HAP-1 (cell line): ENCODE measurements around the gene RUNX1.

Experiments used
- DNase-seq, 2 experiments: peaks; one replicate each; pipeline ENCODE4 v3.0.0-alpha.2; 2016 to 2020; ENCODE audit warnings: low spot score in 2 of 2
- H3K27me3 ChIP-seq: fragments of 250-450 bp; sonication (Bioruptor Pico); 2 replicates; pipeline ENCODE4 v1.5.1; 2020; ENCODE audit warnings: low read depth, mild to moderate bottlenecking, moderate library complexity
- H3K36me3 ChIP-seq: fragments of 250-450 bp; sonication (Bioruptor Pico); replicated peaks from 2 replicates; pipeline ENCODE4 v1.5.1; 2020; ENCODE audit warnings: mild to moderate bottlenecking
- H3K4me1 ChIP-seq: fragments of 250-450 bp; sonication (Bioruptor Pico); 2 replicates; pipeline ENCODE4 v1.5.1; 2020; ENCODE audit warnings: mild to moderate bottlenecking
- H3K4me3 ChIP-seq: fragments of 250-450 bp; sonication (Bioruptor Pico); 2 replicates; pipeline ENCODE4 v1.5.1; 2020; ENCODE audit warnings: mild to moderate bottlenecking, moderate library complexity
- H3K9me3 ChIP-seq: fragments of 250-450 bp; sonication (Bioruptor Pico); 2 replicates; pipeline ENCODE4 v1.5.1; 2020; ENCODE audit warnings: mild to moderate bottlenecking, moderate library complexity
- in situ Hi-C: fragments of 300-500 bp; cut with MboI; formaldehyde crosslinking; loops from 3 replicates; pipeline ENCODE4 v1.14.3; 2020; ENCODE audit warnings: low sequenced_read_pairs, inconsistent platforms, mixed read lengths

Gene RUNX1

DNA sequence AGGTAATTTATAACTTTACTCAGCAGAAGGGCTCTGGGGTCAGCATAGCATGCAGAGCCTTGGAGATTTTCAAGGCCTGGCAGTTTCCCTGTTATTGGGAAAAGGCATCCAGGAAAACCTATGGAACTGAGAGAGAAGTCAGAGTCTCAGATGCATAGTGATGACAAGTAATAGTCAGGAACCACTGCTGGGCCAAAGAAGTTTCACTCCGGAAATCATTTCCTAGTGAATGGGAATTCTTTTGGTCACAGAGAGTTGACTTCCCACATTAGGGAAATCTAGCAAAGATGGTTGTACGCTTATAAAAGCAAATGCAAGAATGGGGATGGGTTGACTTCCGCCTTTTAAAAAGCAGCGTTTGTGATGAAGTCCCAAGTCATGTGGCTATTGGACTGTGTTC lies 28.4 kb upstream of the RUNX1 start:
- Histone ChIP-seq H3K27me3 (no peaks in the 10 kb centered on the region), H3K4me3 (no peak overlapping the region), H3K36me3 (no peaks in the 10 kb centered on the region), H3K4me1 (no peaks in the 10 kb centered on the region), H3K9me3 (no peaks in the 10 kb centered on the region)
- in situ Hi-C loops: no loop called here
- DNase-seq: no peak

DNA sequence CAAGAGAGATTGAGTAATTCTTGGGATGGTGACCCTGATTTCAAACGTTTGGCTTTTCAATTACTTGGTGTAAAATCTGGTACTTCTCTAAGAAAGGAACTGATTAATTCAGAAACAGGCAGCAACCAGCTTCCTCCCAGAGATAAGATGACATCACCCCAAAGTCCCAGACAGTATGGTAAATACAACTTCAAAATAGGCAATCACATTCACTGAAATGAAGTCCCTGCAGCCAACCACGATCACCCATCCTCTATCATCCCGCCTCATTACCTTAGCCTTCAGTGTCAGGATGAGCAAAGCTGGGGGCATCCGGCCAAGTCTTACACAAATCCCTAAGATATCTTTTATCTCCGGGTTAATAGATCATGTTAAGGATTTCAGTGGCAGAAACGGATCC lies 26.4 kb upstream of the RUNX1 start:
- H3K4me3 ChIP-seq: no peak overlapping the region
- no peaks in the 10 kb centered on the region for H3K36me3 ChIP-seq
- H3K4me1 ChIP-seq: no peaks in the 10 kb centered on the region
- no peaks in the 10 kb centered on the region for H3K9me3 ChIP-seq
- no peak for DNase-seq
- H3K27me3 ChIP-seq: no peaks in the 10 kb centered on the region
- in situ Hi-C loops: no loop called here

DNA sequence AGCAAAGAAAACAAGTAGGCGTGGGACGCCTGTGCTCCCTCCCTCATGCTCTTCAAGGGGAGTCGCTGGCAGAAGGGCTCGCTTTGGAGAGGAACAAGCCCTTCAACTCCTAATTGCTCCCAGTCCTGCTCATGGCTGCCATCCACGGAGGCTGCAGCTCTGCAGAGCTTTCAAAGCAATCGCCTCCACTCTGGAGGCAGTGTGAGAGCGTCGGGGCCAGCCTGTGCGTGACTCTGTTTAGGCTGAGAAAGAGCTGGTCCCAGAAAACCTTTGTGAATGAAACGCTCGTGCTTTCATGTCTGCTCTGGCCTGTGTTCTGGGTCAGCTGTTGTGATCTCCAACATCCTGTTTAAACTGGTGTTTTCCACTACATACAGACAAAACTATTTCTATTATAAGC lies 23.9 kb upstream of the RUNX1 start:
- no peaks in the 10 kb centered on the region for H3K4me1 ChIP-seq
- H3K36me3 ChIP-seq: no peaks in the 10 kb centered on the region
- no peaks in the 10 kb centered on the region; the same call in 1 of the 2 replicates for H3K9me3 ChIP-seq
- no peaks in the 10 kb centered on the region for H3K27me3 ChIP-seq
- H3K4me3 ChIP-seq: no peak overlapping the region
- in situ Hi-C loops: no loop called here
- no peak for DNase-seq

DNA sequence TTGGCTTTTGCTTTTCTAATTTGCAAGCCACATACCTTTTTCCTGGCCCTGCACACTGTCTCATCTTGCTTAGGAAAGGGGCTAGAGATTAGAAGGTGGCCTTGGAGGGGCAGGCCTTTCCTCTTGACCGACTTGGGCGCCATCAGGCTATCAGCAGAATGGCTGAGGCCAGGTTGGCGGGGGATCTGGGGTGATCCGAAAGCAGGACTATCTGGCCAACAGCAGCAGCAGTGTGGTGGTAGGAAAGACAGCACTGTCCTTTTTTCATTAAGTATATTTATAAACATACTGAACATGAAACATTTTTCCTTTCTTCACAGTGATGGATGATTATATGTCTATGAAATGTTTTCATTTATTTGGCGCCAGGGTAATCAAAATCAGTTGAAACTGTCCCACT lies 23.5 kb upstream of the RUNX1 start:
- DNase-seq: no peak
- no peaks in the 10 kb centered on the region for H3K36me3 ChIP-seq
- in situ Hi-C loops: no loop called here
- H3K27me3 ChIP-seq: no peaks in the 10 kb centered on the region
- H3K4me1 ChIP-seq: no peaks in the 10 kb centered on the region
- no peaks in the 10 kb centered on the region; the same call in 1 of the 2 replicates for H3K9me3 ChIP-seq
- H3K4me3 ChIP-seq: no peak overlapping the region

DNA sequence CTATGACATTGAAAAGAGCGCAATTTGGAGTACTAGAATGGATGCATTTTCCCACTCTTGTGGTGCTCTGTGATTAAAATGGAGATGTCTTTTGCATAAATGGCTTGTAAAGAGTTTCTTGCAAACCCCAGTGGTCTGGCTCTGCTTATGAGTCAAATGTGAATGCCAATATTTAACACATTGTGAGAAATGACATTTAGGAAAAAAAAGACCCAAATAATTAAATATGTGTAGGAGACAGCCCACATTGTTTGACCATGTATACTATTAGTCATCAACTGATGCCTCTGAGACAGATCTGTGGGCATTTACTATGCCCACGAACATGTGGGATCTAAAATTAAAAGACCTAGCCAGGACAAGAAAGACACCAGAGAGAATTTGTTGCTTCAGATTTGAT lies 22.2 kb upstream of the RUNX1 start:
- in situ Hi-C loops: no loop called here
- H3K36me3 ChIP-seq: no peaks in the 10 kb centered on the region
- DNase-seq: no peak
- H3K9me3 ChIP-seq: no peaks in the 10 kb centered on the region; the same call in 1 of the 2 replicates
- no peaks in the 10 kb centered on the region for H3K27me3 ChIP-seq
- no peaks in the 10 kb centered on the region for H3K4me1 ChIP-seq
- no peak overlapping the region for H3K4me3 ChIP-seq

DNA sequence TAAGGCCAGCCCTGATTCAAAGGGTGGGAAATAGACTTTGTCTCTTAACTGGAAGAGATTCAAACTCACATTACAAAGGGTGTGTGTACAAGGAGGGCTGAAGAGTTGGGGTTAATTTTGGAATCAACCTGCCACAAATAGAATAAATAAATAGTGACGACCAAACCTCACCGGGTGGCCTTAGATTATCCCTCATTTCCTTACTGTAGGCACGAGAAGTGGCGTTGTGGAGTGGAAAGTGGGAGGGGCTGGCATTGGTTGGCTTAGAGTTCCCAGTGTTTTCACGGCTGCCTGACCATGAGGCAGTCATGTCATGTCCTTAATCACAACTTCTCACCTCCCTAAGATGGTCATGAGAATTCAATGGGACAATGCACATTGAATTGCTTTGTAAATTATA lies 21.3 kb upstream of the RUNX1 start:
- H3K36me3 ChIP-seq: no peaks in the 10 kb centered on the region
- no peak overlapping the region for H3K4me3 ChIP-seq
- no peak for DNase-seq
- H3K27me3 ChIP-seq: no peaks in the 10 kb centered on the region
- no peaks in the 10 kb centered on the region; the same call in 1 of the 2 replicates for H3K9me3 ChIP-seq
- no peaks in the 10 kb centered on the region for H3K4me1 ChIP-seq
- in situ Hi-C loops: no loop called here

DNA sequence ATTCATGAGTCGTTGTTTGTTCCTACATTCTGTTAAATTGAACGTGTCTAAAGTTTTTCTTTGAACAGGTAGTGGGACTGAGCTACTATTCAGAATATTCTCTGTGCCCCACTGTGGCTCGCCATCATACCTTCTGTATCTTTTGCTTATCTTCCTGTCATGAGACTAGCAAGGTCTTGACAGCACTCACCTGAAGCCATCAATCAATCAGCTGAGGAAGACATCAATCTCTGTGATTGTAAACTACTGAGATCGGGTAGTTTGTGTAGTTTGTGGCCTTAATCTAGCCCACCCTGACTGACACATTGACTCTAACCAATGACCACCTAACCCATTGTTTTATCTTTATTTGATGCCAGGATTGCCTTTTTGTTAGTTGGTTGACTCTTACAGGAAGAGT lies 17.7 kb upstream of the RUNX1 start:
- Histone ChIP-seq H3K4me3 (no peak overlapping the region), H3K27me3 (no peaks in the 10 kb centered on the region), H3K9me3 (no peaks in the 10 kb centered on the region; the same call in 1 of the 2 replicates), H3K36me3 (no peaks in the 10 kb centered on the region), H3K4me1 (no peaks in the 10 kb centered on the region)
- no peak for DNase-seq
- in situ Hi-C loops: no loop called here

DNA sequence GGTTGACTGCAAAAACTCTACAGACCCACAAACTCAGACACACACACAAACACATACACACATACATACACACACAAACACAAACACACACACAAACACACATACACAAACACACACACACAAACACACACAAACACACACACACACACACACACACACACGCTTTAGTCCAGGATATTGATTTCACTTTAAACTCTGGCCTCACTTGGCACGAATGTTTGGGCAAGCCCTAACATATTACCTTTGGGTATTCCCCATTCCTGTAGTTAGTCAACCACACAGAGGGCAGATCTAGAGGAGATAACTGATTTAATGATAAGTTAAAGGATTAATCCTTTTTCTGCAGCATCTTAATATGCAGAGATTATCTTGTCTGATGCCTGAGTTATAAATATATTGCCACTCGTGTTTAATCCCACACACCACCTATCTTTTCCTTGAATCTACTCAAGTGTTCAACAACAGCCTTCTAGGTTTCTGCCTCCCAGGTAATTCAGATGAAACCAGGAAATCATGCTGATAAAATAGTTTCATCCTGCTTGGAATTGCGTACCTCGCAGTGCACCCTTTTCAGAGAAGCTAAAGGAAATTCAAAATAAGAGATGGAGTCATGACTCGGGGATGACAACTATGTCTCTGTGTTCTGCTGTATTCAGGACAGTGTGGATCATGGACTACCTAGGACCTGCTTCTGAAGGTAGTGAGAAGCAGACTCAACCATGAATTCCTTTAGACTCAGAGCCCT lies 14.5 kb upstream of the RUNX1 start:
- H3K27me3 ChIP-seq: no peaks in the 10 kb centered on the region
- no peak overlapping the region for H3K4me3 ChIP-seq
- no peak for DNase-seq
- in situ Hi-C loops: no loop called here
- H3K9me3 ChIP-seq: no peaks in the 10 kb centered on the region
- H3K4me1 ChIP-seq: no peaks in the 10 kb centered on the region
- no peaks in the 10 kb centered on the region for H3K36me3 ChIP-seq

DNA sequence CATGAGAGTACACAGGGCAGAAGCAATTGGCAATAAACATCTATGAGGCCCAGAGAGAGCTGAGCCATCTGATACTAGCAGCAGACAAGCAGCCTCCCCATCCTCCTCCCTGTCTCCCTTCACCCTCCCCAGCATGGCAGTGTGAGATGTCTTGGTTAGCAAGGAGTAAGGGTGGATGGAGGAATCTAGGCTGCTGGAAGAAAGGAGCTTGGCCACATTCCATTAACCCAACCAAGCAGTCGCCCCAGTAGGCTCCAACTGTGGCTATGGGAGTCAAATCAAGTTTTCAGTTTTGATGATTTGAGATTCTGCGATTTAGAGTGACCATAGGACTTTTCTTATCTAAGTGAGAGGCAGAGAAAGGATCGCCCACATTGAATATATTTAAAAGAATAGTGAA lies 12.9 kb upstream of the RUNX1 start:
- DNase-seq: no peak
- H3K27me3 ChIP-seq: no peaks in the 10 kb centered on the region
- in situ Hi-C loops: no loop called here
- no peaks in the 10 kb centered on the region for H3K9me3 ChIP-seq
- H3K4me1 ChIP-seq: no peaks in the 10 kb centered on the region
- no peak overlapping the region for H3K4me3 ChIP-seq
- no peaks in the 10 kb centered on the region for H3K36me3 ChIP-seq

DNA sequence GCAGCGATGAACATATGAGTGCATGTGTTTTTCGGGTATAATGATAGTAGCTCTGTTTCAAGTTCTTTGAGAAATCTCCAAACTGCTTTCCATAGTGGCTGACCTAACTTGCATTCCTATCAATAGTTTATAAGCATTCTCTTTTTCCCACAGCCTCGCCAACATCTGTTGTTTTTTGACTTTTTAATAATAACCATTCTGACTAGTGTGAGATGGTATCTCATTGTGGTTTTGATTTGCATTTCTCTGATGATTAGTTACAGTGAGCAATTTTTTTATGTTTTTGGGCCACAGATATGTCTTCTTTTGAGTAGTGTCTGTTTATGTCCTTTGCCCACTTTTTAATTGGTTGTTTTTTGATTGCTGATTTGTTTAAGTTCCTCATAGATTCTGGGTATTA lies 10.6 kb upstream of the RUNX1 start:
- DNase-seq: no peak
- Histone ChIP-seq H3K4me1 (no peaks in the 10 kb centered on the region), H3K27me3 (no peaks in the 10 kb centered on the region), H3K4me3 (no peak overlapping the region), H3K36me3 (no peaks in the 10 kb centered on the region), H3K9me3 (no peaks in the 10 kb centered on the region)
- in situ Hi-C loops: no loop called here

DNA sequence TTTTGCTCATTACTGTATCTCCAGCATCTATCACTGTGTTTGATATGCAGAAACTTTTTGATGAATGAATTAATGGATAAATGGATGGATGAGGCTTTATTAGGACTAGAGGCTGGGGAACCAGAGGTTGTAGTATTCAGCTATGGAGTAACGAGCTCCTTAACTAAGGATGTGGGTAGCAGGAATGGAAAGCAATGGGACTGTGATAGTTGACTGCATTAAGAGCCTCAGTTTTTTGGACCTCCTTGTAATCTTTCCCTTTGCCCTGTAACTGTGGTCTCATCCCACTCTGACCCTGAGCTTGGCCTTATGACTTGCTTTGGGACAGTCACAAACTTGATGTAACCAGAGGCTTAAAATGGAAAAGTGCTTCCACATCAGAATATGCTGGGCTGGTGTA lies 9.0 kb upstream of the RUNX1 start:
- in situ Hi-C loops: no loop called here
- H3K4me1 ChIP-seq: no peaks in the 10 kb centered on the region
- no peak for DNase-seq
- H3K4me3 ChIP-seq: no peak overlapping the region
- H3K36me3 ChIP-seq: no peaks in the 10 kb centered on the region
- H3K9me3 ChIP-seq: no peaks in the 10 kb centered on the region
- H3K27me3 ChIP-seq: no peaks in the 10 kb centered on the region

DNA sequence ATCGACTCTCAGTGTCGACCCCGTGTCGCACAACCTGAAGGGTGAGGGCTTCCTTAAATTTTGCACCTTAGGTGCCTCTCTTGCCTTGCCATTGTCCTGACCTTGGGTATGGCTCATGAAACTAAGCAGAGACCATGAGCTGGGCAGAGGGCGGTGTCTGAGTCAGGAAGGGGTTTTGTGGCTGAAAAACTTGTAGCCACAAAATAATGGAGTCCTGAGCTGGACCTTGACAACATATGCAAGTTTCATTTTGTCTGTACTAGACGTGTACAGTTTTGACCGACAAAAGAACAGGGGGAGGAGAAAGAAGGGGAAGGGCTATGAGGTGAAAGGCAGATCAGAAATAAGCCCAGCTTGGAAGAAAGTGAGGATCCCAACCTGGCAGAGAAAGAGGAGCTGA lies 8.3 kb upstream of the RUNX1 start:
- in situ Hi-C loops: no loop called here
- Histone ChIP-seq H3K27me3 (no peaks in the 10 kb centered on the region), H3K4me1 (no peaks in the 10 kb centered on the region), H3K36me3 (no peaks in the 10 kb centered on the region), H3K4me3 (no peak overlapping the region), H3K9me3 (no peaks in the 10 kb centered on the region)
- no peak for DNase-seq

DNA sequence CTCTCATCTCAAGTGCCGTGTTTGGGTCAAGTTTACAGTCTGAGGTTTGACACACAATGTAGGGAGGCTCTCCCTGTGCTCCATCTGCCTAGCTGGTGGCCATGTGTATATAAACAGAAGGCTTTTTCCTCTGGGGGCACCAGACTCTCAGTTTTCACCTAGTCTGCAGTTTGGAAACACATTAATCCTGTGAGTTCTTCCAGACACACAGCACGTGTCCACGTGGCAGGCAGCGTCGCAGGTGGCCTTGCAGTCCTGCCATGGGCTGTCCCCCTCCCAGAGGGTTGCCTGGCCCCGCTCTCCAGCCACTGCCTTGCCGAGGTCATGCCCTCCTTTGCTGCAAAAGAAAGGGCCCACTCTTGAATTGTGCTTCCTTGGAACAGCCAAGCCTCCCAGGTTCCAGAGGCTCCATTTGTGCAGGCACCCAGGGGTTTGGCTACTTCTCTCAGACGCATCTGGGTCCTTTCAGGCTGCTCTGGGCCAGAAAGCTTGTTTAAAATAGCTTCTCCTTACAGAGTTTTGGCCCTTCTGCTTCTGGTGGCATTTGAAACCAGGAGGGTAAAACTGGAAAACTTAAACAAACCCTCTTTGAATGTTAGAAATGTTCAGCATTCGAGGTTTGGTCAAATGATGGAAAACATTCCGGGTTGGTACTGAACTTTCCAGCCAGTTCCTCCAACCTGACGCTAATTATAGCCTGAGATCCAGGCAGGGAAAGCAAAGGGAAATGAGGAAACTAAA lies 4.4 kb upstream of the RUNX1 start:
- H3K9me3 ChIP-seq: no peaks in the 10 kb centered on the region
- DNase-seq: no peak
- in situ Hi-C loops: no loop called here
- H3K36me3 ChIP-seq: no peaks in the 10 kb centered on the region
- no peaks in the 10 kb centered on the region for H3K4me1 ChIP-seq
- H3K4me3 ChIP-seq: no peak overlapping the region
- H3K27me3 ChIP-seq: no peaks in the 10 kb centered on the region; the same call in 1 of the 2 replicates

DNA sequence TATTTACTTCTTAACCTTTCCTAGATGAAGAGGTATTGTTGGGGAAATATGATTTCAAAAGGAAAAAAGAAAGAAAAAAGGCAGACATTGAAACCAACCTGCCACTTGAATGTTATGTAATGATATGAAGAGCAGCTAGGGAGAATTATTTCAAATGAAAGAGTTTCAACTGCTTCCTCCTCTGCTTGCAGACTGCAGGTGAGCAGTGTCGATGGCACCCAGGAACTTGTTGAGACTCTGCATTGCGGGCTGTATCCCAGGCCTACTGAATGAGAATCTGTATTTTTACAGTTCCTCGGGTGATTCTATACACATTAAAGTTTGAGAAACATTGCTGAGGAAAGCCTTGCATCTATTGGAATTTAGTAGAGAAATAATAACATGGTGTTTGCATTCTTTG lies 3.7 kb upstream of the RUNX1 start:
- DNase-seq: no peak
- H3K36me3 ChIP-seq: no peaks in the 10 kb centered on the region
- in situ Hi-C loops: no loop called here
- no peaks in the 10 kb centered on the region for H3K4me1 ChIP-seq
- H3K4me3 ChIP-seq: no peak overlapping the region
- peaks cover 4% of the 10 kb centered on the region for H3K27me3 ChIP-seq
- H3K9me3 ChIP-seq: no peaks in the 10 kb centered on the region
